IMR-90 (cell line): Measurements from ENCODE around the gene NRP1. TPM values are rescaled to one million over a fixed set of nuclear protein-coding genes. Genes with fewer than 3 reads are reported as not detected.
A peak's percentile ranks its signal among the peaks of the same experiment; 100 is the strongest.

Source experiments
- ATAC-seq: fragments of 200-7000 bp; cut with Tn5 transposase; 2 replicates; pipeline ENCODE4 v1.9.1; 2020; ENCODE audit warnings: low read depth, mild to moderate bottlenecking, moderate library complexity
- BruUV-seq: library from RNA; stranded (reverse); fragments of 400-500 nt; replicated peaks from 2 replicates; lab custom pipeline; 2021; lab: Mats Ljungman, UMichigan
- CTCF ChIA-PET: fragments of 300-600 bp; formaldehyde crosslinking; extraction: SDS; loops from one replicate; lab custom pipeline; 2021; ENCODE audit warnings: antibody characterized with exemption; lab: Yijun Ruan, JAX
- POLR2A ChIA-PET: fragments of 300-600 bp; sonication (Branson Sonifier 250); formaldehyde crosslinking; loops from one replicate; lab custom pipeline; 2022; ENCODE audit warnings: antibody characterized with exemption; ENCODE audit not compliant: unreplicated experiment; lab: Charles Lee
- DNase-seq: peaks from one replicate; pipeline ENCODE4 v3.0.0; 2013
- H2AFZ ChIP-seq: replicated peaks from 2 replicates; pipeline ENCODE3; 2013; ENCODE audit warnings: low read length, mild to moderate bottlenecking; ENCODE audit not compliant: poor library complexity
- H2AK5ac ChIP-seq: 2 replicates; pipeline ENCODE4 v1.6.1; 2013; ENCODE audit warnings: low read depth, low read length, inconsistent platforms
- H2AK9ac ChIP-seq: replicated peaks from 2 replicates; pipeline ENCODE3; 2013; ENCODE audit warnings: mild to moderate bottlenecking, low read depth, low read length, moderate library complexity; ENCODE audit not compliant: poor library complexity
- H2BK120ac ChIP-seq: 2 replicates; pipeline ENCODE4 v1.6.1; 2013; ENCODE audit warnings: low read depth, low read length, inconsistent platforms
- H2BK15ac ChIP-seq: 3 replicates; pipeline ENCODE4 v1.6.1; 2013; ENCODE audit warnings: low read depth, low read length, inconsistent platforms
- H2BK20ac ChIP-seq: 2 replicates; pipeline ENCODE4 v1.6.1; 2013; ENCODE audit warnings: low read depth, mild to moderate bottlenecking, inconsistent platforms, low read length, moderate library complexity
- H2BK5ac ChIP-seq: 2 replicates; pipeline ENCODE4 v1.6.1; 2013; ENCODE audit warnings: mild to moderate bottlenecking, low read depth, low read length, inconsistent platforms; ENCODE audit not compliant: poor library complexity, severe bottlenecking
- H3K14ac ChIP-seq: replicated peaks from 2 replicates; pipeline ENCODE4 v1.6.1; 2013; ENCODE audit warnings: low read depth, low read length, inconsistent platforms
- H3K18ac ChIP-seq: 2 replicates; pipeline ENCODE4 v1.6.1; 2013; ENCODE audit warnings: low read depth, low read length, control low read depth
- H3K23ac ChIP-seq: 2 replicates; pipeline ENCODE4 v1.6.1; 2013; ENCODE audit warnings: low read depth, low read length, inconsistent platforms
- H3K27ac ChIP-seq: 2 replicates; pipeline ENCODE4 v1.5.1; 2013; ENCODE audit warnings: mild to moderate bottlenecking, control low read depth, low read length; ENCODE audit not compliant: insufficient read depth
- H3K27me3 ChIP-seq: 2 replicates; pipeline ENCODE4 v1.6.1; 2013; ENCODE audit warnings: low read length; ENCODE audit not compliant: control insufficient read depth, insufficient read depth
- H3K36me3 ChIP-seq: 2 replicates; pipeline ENCODE4 v1.6.1; 2013; ENCODE audit warnings: low read length, mixed read lengths; ENCODE audit not compliant: control insufficient read depth, insufficient read depth
- H3K4ac ChIP-seq: 2 replicates; pipeline ENCODE4 v1.6.1; 2013; ENCODE audit warnings: low read depth, low read length, inconsistent platforms
- H3K4me1 ChIP-seq: 2 replicates; pipeline ENCODE4 v1.6.1; 2013; ENCODE audit warnings: low read length, mixed read lengths; ENCODE audit not compliant: control insufficient read depth, insufficient read depth
- H3K4me2 ChIP-seq: 2 replicates; pipeline ENCODE4 v1.6.1; 2013; ENCODE audit warnings: low read depth, mild to moderate bottlenecking, control low read depth, low read length, moderate library complexity
- H3K4me3 ChIP-seq: 2 replicates; pipeline ENCODE4 v1.5.1; 2013; ENCODE audit warnings: low read depth, mild to moderate bottlenecking, control low read depth, low read length, moderate library complexity; ENCODE audit not compliant: insufficient read depth
- H3K56ac ChIP-seq: 2 replicates; pipeline ENCODE4 v1.6.1; 2013; ENCODE audit warnings: low read length, inconsistent platforms; ENCODE audit not compliant: insufficient read depth; ENCODE audit errors: extremely low read depth
- H3K79me1 ChIP-seq, 2 experiments: 2 replicates each; pipeline ENCODE4 v1.6.1; 2013; ENCODE audit warnings: low read length in 2 of 2, inconsistent platforms in 1 of 2, low read depth in 1 of 2
- H3K9ac ChIP-seq: 2 replicates; pipeline ENCODE4 v1.6.1; 2013; ENCODE audit warnings: low read depth, low read length, control low read depth
- H3K9me1 ChIP-seq: 2 replicates; pipeline ENCODE4 v1.6.1; 2013; ENCODE audit warnings: low read length, inconsistent platforms; ENCODE audit not compliant: insufficient read depth
- H3K9me3 ChIP-seq: 2 replicates; pipeline ENCODE4 v1.6.1; 2013; ENCODE audit warnings: low read length; ENCODE audit not compliant: control insufficient read depth, insufficient read depth
- H4K20me1 ChIP-seq: 2 replicates; pipeline ENCODE4 v1.6.1; 2013; ENCODE audit warnings: low read length, inconsistent platforms; ENCODE audit not compliant: insufficient read depth
- H4K5ac ChIP-seq: 2 replicates; pipeline ENCODE4 v1.6.1; 2013; ENCODE audit warnings: mild to moderate bottlenecking, low read depth, low read length, control low read depth
- H4K8ac ChIP-seq, 2 experiments: 2 replicates each; pipeline ENCODE4 v1.6.1; 2013; ENCODE audit warnings: low read depth in 2 of 2, low read length in 2 of 2, control low read depth in 1 of 2, inconsistent platforms in 1 of 2
- H4K91ac ChIP-seq: 2 replicates; pipeline ENCODE4 v1.6.1; 2013; ENCODE audit warnings: low read depth, low read length, inconsistent platforms; ENCODE audit not compliant: insufficient read depth
- BHLHE40 ChIP-seq: fragments of 150-350 bp; IDR thresholded peaks from 2 replicates; pipeline ENCODE4 v1.6.1; 2016; ENCODE audit warnings: mild to moderate bottlenecking, low read depth, low read length
- CEBPB ChIP-seq: IDR thresholded peaks from 2 replicates; pipeline ENCODE4 v1.6.1; 2012; ENCODE audit warnings: low read depth, low read length, improper control_type of control experiment
- CHD1 ChIP-seq: IDR thresholded peaks from 2 replicates; pipeline ENCODE4 v1.6.1; 2012; ENCODE audit warnings: low read depth, low read length, improper control_type of control experiment
- CTCF ChIP-seq: conservative IDR thresholded peaks from 2 replicates; pipeline ENCODE4 v1.5.1; 2012; ENCODE audit warnings: mild to moderate bottlenecking, low read depth, low read length, improper control_type of control experiment
- ELK1 ChIP-seq: fragments of 150-350 bp; IDR thresholded peaks from 2 replicates; pipeline ENCODE4 v1.6.1; 2016; ENCODE audit warnings: low read depth, mild to moderate bottlenecking, low read length, moderate library complexity, borderline replicate concordance
- FOS ChIP-seq: fragments of 150-350 bp; IDR thresholded peaks from 2 replicates; pipeline ENCODE4 v1.6.1; 2016; ENCODE audit warnings: low read depth, low read length
- MAFK ChIP-seq: IDR thresholded peaks from 2 replicates; pipeline ENCODE4 v1.6.1; 2012; ENCODE audit warnings: low read depth, low read length, improper control_type of control experiment
- MAZ ChIP-seq: IDR thresholded peaks from 2 replicates; pipeline ENCODE4 v1.6.1; 2012; ENCODE audit warnings: low read depth, mild to moderate bottlenecking, low read length, improper control_type of control experiment, moderate library complexity, borderline replicate concordance
- MXI1 ChIP-seq: IDR thresholded peaks from 2 replicates; pipeline ENCODE4 v1.6.1; 2012; ENCODE audit warnings: low read depth, mild to moderate bottlenecking, low read length, moderate library complexity, borderline replicate concordance
- NFE2L2 ChIP-seq: fragments of 150-350 bp; IDR thresholded peaks from 2 replicates; pipeline ENCODE4 v1.6.1; 2016; ENCODE audit warnings: low read depth, mild to moderate bottlenecking, low read length
- POLR2A ChIP-seq: IDR thresholded peaks from 2 replicates; pipeline ENCODE4 v1.6.1; 2012; ENCODE audit warnings: mild to moderate bottlenecking, low read depth, low read length
- RAD21 ChIP-seq: IDR thresholded peaks from 2 replicates; pipeline ENCODE4 v1.6.1; 2012; ENCODE audit warnings: low read length, improper control_type of control experiment
- RCOR1 ChIP-seq: IDR thresholded peaks from 2 replicates; pipeline ENCODE4 v1.6.1; 2012; ENCODE audit warnings: mild to moderate bottlenecking, low read length, improper control_type of control experiment; ENCODE audit not compliant: insufficient replicate concordance
- RFX5 ChIP-seq: IDR thresholded peaks from 2 replicates; pipeline ENCODE4 v1.8.0; 2012; ENCODE audit warnings: low read depth, mild to moderate bottlenecking, low read length, moderate library complexity
- SMC3 ChIP-seq: fragments of 150-350 bp; IDR thresholded peaks from 2 replicates; pipeline ENCODE4 v1.6.1; 2016; ENCODE audit warnings: low read depth, mild to moderate bottlenecking, antibody characterized with exemption, low read length, moderate library complexity
- USF2 ChIP-seq: fragments of 150-350 bp; IDR thresholded peaks from 2 replicates; pipeline ENCODE4 v1.6.1; 2017; ENCODE audit warnings: mild to moderate bottlenecking, antibody characterized with exemption, low read length, low read depth
- WGBS, 2 experiments: methylation state at CpG; one replicate each; pipeline versions ENCODE4 v1.1.5 to v1.1.7; 2013; ENCODE audit warnings: missing lambda C conversion rate in 2 of 2; ENCODE audit not compliant: insufficient read length in 1 of 2; ENCODE audit errors: extremely low coverage in 2 of 2; 5-methylcytosine and 5-hydroxymethylcytosine counted together
- dilution Hi-C: fragments of 300-500 bp; cut with HindIII; formaldehyde crosslinking; loops from one replicate; pipeline ENCODE4 v1.14.3; 2018; ENCODE audit warnings: low sequenced_read_pairs; ENCODE audit not compliant: unreplicated experiment
- in situ Hi-C: fragments of 300-500 bp; cut with MboI; formaldehyde crosslinking; loops from 3 replicates; pipeline ENCODE4 v1.14.3; 2019; ENCODE audit warnings: low sequenced_read_pairs, inconsistent platforms, mixed read lengths
- intact Hi-C: fragments of 100-400 bp; cut with micrococcal nuclease; formaldehyde crosslinking; loops from 2 replicates; pipeline ENCODE4 v1.10.0; 2022
- polyA plus RNA-seq, 3 experiments: library from polyadenylated mRNA; depleted of rRNA; stranded (reverse); fragments of >200 nt; gene quantifications; 2 replicates each; pipeline ENCODE4 v1.2.3, GENCODE V29; 2012; ENCODE audit warnings: low replicate concordance in 1 of 3
- total RNA-seq: library from RNA; depleted of rRNA; stranded (reverse); fragments of >200 nt; gene quantifications from 2 replicates; pipeline ENCODE4 v1.2.3, GENCODE V29; 2012

The NRP1 gene
- total and polyA plus RNA-seq, 2 of the 4 experiments (the other 2 are of a cell fraction): 108 to 227 TPM

- CTCF ChIA-PET: no interaction called here
- H2BK20ac ChIP-seq: peak overlapping the region; percentile 94
- H3K56ac ChIP-seq: peak overlapping the region; percentile 60; the same call in 1 of the 2 replicates
- H4K20me1 ChIP-seq: no peaks in the 10 kb centered on the region
- H3K4me2 ChIP-seq: no peak overlapping the region
- 67% methylated on average over 1 of the region's 4 CpGs; no CpG with 5 or more reads in 1 of the 2 experiments for WGBS, 2 experiments
- no peak overlapping the region for H2AFZ ChIP-seq
- peak overlapping the region; percentile 88 for H3K23ac ChIP-seq
- no peaks in the 10 kb centered on the region for H3K27me3 ChIP-seq
- peak overlapping the region; percentile 82 for H4K8ac ChIP-seq
- no peak for ATAC-seq
- DNase-seq: no peak
- H4K5ac ChIP-seq: peak overlapping the region; percentile 17; the same call in 1 of the 2 replicates
- intact Hi-C loops: no loop called here
- BruUV-seq: no TSS peak
- peaks cover 34% of the 10 kb centered on the region for H3K36me3 ChIP-seq
- H3K18ac ChIP-seq: peak overlapping the region; percentile 69
- peak overlapping the region; percentile 81 for H2BK5ac ChIP-seq
- H2BK120ac ChIP-seq: peak overlapping the region; percentile 87
- peaks cover 28 to 64% of the 10 kb centered on the region in 2 experiments for H3K79me1 ChIP-seq
- peak overlapping the region; percentile 43 for H2AK9ac ChIP-seq
- peak overlapping the region; percentile 98 for H2AK5ac ChIP-seq
- peak overlapping the region; percentile 63 for H3K27ac ChIP-seq
- peak overlapping the region; percentile 54 for H4K91ac ChIP-seq
- H3K4me1 ChIP-seq: peaks cover 16% of the 10 kb centered on the region
- no peaks in the 10 kb centered on the region for H3K9me3 ChIP-seq
- no peak overlapping the region for H3K9ac ChIP-seq
- no peak overlapping the region for H3K4me3 ChIP-seq
- dilution Hi-C loops: no loop called here
- peak overlapping the region; percentile 91 for H2BK15ac ChIP-seq
- POLR2A ChIA-PET: no interaction called here
- H3K4ac ChIP-seq: peak overlapping the region; percentile 92
- in situ Hi-C loops: no loop called here
- H3K9me1 ChIP-seq: peaks cover 16% of the 10 kb centered on the region
- TF ChIP-seq CEBPB: no peak
- TF ChIP-seq USF2: no peak
- no peak for TF ChIP-seq RAD21
- TF ChIP-seq CHD1: no peak
- TF ChIP-seq MAZ: no peak
- no peak for TF ChIP-seq RCOR1
- TF ChIP-seq MAFK: no peak
- TF ChIP-seq NFE2L2: no peak
- TF ChIP-seq BHLHE40: no peak
- TF ChIP-seq CTCF: no peak
- no peak for TF ChIP-seq POLR2A
- no peak for TF ChIP-seq SMC3
- TF ChIP-seq MXI1: no peak
- no peak for TF ChIP-seq ELK1
- TF ChIP-seq FOS: no peak
- no peak for TF ChIP-seq RFX5
- peak overlapping the region; percentile 87; the same call in 1 of the 2 replicates for H3K14ac ChIP-seq
Observed at GRCh38 chr10:33253411-33253810, 81.1 kb downstream of the NRP1 start.
